ENCODE data around the gene LRIG1. TPM values are rescaled to one million over a fixed set of nuclear protein-coding genes. Genes with fewer than 3 reads are reported as not detected.

LRIG1 gene
- total and polyA plus RNA-seq, 9 of the 15 experiments (the other 6 are each of a cell fraction or from before 2014, with no cell fraction given) = 0.05 to 0.38 (median 0.13) TPM; not detected in 3

DNA sequence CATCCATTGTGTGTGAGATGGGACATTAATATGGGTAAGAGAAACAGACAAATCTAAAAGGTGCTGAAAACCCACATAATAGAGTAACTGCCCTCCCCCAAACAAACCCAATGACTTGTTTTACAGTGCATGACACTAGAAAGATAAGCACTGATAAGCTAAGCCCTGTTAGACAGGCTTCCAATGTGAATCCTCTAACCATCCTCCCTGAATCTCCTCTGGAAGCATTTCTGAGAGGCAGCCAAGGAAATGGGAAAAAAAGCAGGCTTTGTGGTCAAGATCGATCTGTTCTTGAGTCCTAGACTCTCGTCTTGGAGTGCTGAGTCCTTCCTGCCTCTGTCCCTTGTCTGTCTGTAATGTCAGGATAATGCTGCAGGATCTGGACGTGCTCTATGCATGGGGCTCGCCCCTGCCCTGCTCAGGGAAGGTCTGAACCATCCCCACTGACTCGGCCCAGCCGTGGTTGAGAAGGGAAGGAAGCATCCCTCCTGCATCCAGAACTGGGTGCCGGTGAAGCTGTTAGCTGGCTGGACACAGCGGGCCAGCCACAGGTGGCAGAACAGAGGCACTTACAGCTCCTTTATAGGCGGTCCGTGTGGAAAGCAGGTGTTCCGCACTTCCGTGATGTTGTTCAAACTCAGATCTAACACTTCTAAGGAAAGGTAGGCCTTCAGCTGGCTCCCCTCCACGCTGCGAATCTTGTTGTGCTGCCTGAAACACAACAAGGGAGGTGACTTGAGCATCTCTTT is 84.1 kb downstream of the LRIG1 start:
- ChIA-PET CTCF (ENCODE audit: low intra/inter-chr PET ratio) (no interaction called here), POLR2A (no interaction called here)
- no TSS peak for BruUV-seq (replicated peaks)
- Histone ChIP-seq H2AFZ (ENCODE audit: low read depth, low read length) (no peak overlapping the region), H3K36me3 (ENCODE audit: control insufficient read depth, insufficient read depth, low read length) (no peaks in the 10 kb centered on the region), H3K4me1 (replicated peaks in 1 of 2; ENCODE audit: control insufficient read depth in 2 of 2, insufficient read depth in 2 of 2, low read length in 2 of 2) (peaks cover 0 to 3% of the 10 kb centered on the region in 2 experiments; a peak in 2 of 5 replicates), H3K9ac (ENCODE audit: insufficient read depth in 1 of 2, low read depth in 2 of 2, low read length in 2 of 2) (no peak overlapping the region), H3K4me2 (ENCODE audit: insufficient read depth, low read length) (no peak overlapping the region), H3K9me3 (replicated peaks; ENCODE audit: control insufficient read depth, insufficient read depth, low read depth, low read length) (no peaks in the 10 kb centered on the region), H3K27me3 (ENCODE audit: control insufficient read depth in 2 of 2, insufficient read depth in 2 of 2, low read length in 2 of 2) (peaks cover 0 to 26% of the 10 kb centered on the region in 2 experiments; a peak in 3 of 5 replicates), H3K79me2 (ENCODE audit: control insufficient read depth, insufficient read depth, low read length) (no peaks in the 10 kb centered on the region), H3K27ac (ENCODE audit: extremely low read depth, low read depth, low read length) (no peak overlapping the region), H3K4me3 (no peak overlapping the region), H3K9me1 (ENCODE audit: control insufficient read depth, insufficient read depth, low read length) (no peaks in the 10 kb centered on the region), H4K20me1 (replicated peaks; ENCODE audit: control insufficient read depth, insufficient read depth, low read length) (no peaks in the 10 kb centered on the region; the same call in 1 of the 2 replicates)
- DNase-seq (ENCODE audit: extremely low read depth in 1 of 4, low spot score in 3 of 4) = no peak
- in situ Hi-C loops (cut with MboI) = no loop called here
- ATAC-seq = no peak
- WGBS (ENCODE audit: insufficient coverage, low coverage, missing lambda C conversion rate) = 11% methylated on average over 10 of the region's 14 CpGs
- intact Hi-C loops (cut with micrococcal nuclease) = no loop called here
- FAIRE-seq = no peak
- no peak for TF ChIP-seq SNIP1 (IDR thresholded peaks at IDR 0.05; ENCODE audit: low read depth)
- no peak for TF ChIP-seq ZNF175 (CRISPR knock-in tag; IDR thresholded peaks at IDR 0.05; ENCODE audit: low read depth)
- TF ChIP-seq MIER1 (IDR thresholded peaks at IDR 0.05; ENCODE audit: low read depth) = no peak
- TF ChIP-seq, protein P1, sequence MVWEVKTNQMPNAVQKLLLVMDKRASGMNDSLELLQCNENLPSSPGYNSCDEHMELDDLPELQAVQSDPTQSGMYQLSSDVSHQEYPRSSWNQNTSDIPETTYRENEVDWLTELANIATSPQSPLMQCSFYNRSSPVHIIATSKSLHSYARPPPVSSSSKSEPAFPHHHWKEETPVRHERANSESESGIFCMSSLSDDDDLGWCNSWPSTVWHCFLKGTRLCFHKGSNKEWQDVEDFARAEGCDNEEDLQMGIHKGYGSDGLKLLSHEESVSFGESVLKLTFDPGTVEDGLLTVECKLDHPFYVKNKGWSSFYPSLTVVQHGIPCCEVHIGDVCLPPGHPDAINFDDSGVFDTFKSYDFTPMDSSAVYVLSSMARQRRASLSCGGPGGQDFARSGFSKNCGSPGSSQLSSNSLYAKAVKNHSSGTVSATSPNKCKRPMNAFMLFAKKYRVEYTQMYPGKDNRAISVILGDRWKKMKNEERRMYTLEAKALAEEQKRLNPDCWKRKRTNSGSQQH (CRISPR knock-in tag; IDR thresholded peaks at IDR 0.05) = no peak
- TF ChIP-seq, protein P2, sequence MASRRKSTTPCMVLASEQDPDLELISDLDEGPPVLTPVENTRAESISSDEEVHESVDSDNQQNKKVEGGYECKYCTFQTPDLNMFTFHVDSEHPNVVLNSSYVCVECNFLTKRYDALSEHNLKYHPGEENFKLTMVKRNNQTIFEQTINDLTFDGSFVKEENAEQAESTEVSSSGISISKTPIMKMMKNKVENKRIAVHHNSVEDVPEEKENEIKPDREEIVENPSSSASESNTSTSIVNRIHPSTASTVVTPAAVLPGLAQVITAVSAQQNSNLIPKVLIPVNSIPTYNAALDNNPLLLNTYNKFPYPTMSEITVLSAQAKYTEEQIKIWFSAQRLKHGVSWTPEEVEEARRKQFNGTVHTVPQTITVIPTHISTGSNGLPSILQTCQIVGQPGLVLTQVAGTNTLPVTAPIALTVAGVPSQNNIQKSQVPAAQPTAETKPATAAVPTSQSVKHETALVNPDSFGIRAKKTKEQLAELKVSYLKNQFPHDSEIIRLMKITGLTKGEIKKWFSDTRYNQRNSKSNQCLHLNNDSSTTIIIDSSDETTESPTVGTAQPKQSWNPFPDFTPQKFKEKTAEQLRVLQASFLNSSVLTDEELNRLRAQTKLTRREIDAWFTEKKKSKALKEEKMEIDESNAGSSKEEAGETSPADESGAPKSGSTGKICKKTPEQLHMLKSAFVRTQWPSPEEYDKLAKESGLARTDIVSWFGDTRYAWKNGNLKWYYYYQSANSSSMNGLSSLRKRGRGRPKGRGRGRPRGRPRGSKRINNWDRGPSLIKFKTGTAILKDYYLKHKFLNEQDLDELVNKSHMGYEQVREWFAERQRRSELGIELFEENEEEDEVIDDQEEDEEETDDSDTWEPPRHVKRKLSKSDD (conservative IDR thresholded peaks at IDR 0.05; ENCODE audit: low read length) = no peak
- TF ChIP-seq SAFB (IDR thresholded peaks at IDR 0.05; ENCODE audit: borderline replicate concordance, low read depth, low read length) = no peak
